Fibroblast of pulmonary artery (primary cell): ENCODE data around the gene BANP.
"Not testable (repeated sequence)": the region's sequence is repeated elsewhere in the genome, so short reads cannot be mapped to it uniquely, and the experiment has no call there.

Experiments used
- DNase-seq: peaks from one replicate; pipeline ENCODE4 v3.0.0-alpha.2; 2010; ENCODE audit warnings: low read depth
- H3K4me3 ChIP-seq: replicated peaks from 2 replicates; pipeline ENCODE4 v1.5.1; 2011; ENCODE audit warnings: low read depth, mild to moderate bottlenecking, control low read depth, low read length, moderate library complexity
- TF ChIP-seq, protein P1 (sequence below): IDR thresholded peaks from 2 replicates; pipeline ENCODE4 v1.5.1; 2011; ENCODE audit warnings: mild to moderate bottlenecking, control low read depth, low read length, inconsistent platforms; ENCODE audit errors: missing control alignments

The BANP gene

GRCh38 chr16:88073201-88073721, 122.0 kb downstream of the BANP start:
- TF ChIP-seq, protein P1, sequence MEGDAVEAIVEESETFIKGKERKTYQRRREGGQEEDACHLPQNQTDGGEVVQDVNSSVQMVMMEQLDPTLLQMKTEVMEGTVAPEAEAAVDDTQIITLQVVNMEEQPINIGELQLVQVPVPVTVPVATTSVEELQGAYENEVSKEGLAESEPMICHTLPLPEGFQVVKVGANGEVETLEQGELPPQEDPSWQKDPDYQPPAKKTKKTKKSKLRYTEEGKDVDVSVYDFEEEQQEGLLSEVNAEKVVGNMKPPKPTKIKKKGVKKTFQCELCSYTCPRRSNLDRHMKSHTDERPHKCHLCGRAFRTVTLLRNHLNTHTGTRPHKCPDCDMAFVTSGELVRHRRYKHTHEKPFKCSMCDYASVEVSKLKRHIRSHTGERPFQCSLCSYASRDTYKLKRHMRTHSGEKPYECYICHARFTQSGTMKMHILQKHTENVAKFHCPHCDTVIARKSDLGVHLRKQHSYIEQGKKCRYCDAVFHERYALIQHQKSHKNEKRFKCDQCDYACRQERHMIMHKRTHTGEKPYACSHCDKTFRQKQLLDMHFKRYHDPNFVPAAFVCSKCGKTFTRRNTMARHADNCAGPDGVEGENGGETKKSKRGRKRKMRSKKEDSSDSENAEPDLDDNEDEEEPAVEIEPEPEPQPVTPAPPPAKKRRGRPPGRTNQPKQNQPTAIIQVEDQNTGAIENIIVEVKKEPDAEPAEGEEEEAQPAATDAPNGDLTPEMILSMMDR: no peak
- no peak for DNase-seq
- H3K4me3 ChIP-seq: no peak overlapping the region

- DNase-seq: no peak
- TF ChIP-seq, protein P1: no peak
- no peak overlapping the region for H3K4me3 ChIP-seq
Observed at GRCh38 chr16:88074041-88074440, 122.8 kb downstream of the BANP start.

DNA sequence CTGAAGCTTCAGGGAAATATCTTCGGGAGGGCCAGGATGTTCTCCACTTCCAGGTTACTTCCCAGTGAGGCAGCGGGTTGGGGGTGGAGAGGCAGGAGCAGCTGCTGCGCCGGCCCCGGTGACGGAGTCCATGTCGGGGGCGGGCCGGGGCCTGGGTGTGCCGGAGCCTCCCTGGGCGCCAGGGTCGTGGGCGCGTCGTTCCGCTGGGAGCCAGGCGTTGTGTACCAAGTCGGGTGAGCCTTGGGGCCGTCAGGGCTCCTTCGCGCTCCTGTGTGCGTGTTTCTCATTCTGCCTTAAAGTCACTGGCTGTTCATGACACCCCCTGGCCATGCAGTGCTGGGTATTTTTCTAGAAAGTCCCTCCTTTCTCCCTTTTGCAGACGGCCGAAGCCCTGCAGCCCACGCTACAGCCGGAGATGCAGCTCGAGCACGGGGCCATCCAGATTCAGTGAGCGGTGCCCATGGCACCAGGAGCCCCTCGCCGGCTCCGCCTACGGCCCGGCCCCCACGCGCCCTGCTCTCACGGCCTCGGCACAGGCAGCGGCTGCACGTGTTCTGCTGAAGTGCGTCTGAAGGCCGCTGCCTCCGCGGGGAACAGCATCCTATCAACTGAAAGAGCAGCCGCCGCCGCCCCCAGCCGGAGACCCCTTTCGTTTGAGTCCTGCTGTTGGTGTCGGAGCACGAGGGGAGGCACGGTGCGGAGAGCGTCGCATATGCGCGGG, 125.1 kb downstream of the BANP start:
- no peak overlapping the region for H3K4me3 ChIP-seq
- DNase-seq: no peak
- TF ChIP-seq, protein P1: no peak

DNA sequence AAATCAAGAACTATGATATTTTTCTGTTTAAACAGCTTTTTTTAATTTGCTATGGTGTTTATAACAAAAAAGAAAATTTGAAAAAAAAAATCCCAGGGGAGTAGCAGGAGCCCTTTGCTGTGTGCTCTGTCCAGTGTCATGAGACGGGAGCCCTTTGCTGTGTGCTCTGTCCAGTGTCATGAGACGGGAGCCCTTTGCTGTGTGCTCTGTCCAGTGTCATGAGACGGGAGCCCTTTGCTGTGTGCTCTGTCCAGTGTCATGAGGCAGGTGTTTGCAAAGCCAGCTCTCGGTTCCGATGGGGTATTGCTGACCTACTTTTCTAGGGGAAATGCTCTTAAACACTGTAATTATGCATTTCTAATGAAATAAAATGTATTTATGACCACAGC, 125.7 kb downstream of the BANP start:
- not testable (repeated sequence) for DNase-seq, H3K4me3 ChIP-seq

DNA sequence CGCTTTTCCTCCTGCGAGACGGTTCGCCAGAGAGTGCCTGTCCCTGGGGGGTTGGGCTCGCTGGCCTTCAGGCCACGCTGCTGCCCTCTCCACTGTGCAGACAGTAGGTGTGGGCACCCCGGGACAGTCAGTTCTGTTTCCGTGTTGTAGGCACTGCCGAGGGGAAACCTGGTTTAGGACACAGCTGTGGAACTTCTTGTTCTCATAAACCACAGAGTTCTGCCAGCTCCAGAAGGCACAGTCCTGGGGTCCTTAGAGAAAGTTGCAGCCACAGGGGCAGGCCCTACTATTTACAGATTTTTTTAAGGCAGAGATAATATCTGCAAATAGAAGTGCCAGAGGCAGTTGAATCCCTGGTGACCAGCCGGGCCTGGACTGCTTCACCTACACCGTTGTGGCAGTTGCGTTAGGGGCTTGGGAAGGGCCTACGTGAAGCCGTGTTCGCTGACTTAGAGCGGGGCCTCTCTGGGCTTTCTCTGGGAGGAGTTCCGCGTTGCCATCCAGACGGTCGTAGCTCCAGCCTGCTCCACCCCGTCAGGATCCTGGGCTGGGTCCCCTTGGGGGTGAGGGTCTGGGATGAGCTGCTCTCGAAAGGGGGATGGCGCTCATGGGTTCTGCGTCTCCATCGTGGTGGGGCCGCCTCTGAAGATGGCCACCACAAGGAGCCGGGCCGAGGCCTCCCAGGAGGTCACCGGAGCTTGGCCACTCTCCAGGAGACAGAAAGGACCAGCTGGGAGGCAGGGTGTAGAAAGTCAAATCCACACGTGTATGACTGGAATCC, 126.3 kb downstream of the BANP start:
- H3K4me3 ChIP-seq: no peak overlapping the region
- TF ChIP-seq, protein P1: no peak
- no peak for DNase-seq

- TF ChIP-seq, protein P1: no peak
- DNase-seq: no peak
- no peak overlapping the region for H3K4me3 ChIP-seq
Observed at GRCh38 chr16:88078111-88078775, 127.0 kb downstream of the BANP start.

DNA sequence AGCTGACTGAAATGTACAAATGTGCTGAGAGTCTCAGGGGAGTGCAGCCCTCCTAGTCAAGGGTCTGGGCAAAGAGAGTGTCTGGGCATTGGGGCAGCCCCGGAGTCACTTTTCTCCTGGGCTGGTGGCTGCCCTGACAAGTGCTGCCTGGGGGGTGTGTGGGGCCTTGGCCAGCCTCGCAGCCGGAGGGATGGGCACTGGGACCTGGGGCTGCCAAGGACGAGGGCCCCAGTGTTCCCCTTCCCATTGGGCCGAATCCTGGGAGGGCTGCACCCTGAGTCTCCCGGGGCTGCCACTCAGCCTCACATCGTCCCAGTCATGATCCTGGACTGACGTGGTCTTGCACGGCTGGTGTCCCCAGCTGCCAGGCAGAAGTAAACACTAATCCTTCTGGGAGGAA, 132.3 kb downstream of the BANP start:
- no peak for DNase-seq
- H3K4me3 ChIP-seq: no peak overlapping the region
- TF ChIP-seq, protein P1: no peak
